ENCODE measurements around the gene AFAP1L2.
"Not testable (repeated sequence)": the region's sequence is repeated elsewhere in the genome, so short reads cannot be mapped to it uniquely, and the experiment has no call there.

The AFAP1L2 gene

DNA sequence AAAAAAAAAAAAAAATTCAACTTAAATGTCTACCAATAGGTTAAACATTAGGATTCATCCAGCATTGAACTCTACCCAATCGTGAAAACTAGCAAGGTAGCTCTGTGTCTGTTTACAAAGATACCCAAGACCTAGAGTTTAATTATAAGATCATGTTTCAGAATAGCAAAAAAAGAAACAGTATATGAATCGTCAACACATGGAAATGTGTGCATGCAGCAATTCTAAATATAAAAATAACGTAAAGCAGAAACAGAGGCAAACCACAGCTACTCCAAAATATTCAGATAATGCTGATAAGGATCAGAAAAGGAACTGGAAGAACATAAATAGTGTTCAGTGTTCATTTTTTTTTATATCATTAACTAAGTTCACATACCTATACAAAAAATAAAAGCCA, 68.7 kb downstream of the AFAP1L2 start:
- no peak overlapping the region for H3K4me3 ChIP-seq (ENCODE audit: low read depth, low read length)
- no peaks in the 10 kb centered on the region for H3K9me3 ChIP-seq
- no peaks in the 10 kb centered on the region for H3K4me1 ChIP-seq
- no peaks in the 10 kb centered on the region for H3K27me3 ChIP-seq
- DNase-seq = no peak
- TF ChIP-seq, protein P1, sequence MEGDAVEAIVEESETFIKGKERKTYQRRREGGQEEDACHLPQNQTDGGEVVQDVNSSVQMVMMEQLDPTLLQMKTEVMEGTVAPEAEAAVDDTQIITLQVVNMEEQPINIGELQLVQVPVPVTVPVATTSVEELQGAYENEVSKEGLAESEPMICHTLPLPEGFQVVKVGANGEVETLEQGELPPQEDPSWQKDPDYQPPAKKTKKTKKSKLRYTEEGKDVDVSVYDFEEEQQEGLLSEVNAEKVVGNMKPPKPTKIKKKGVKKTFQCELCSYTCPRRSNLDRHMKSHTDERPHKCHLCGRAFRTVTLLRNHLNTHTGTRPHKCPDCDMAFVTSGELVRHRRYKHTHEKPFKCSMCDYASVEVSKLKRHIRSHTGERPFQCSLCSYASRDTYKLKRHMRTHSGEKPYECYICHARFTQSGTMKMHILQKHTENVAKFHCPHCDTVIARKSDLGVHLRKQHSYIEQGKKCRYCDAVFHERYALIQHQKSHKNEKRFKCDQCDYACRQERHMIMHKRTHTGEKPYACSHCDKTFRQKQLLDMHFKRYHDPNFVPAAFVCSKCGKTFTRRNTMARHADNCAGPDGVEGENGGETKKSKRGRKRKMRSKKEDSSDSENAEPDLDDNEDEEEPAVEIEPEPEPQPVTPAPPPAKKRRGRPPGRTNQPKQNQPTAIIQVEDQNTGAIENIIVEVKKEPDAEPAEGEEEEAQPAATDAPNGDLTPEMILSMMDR (IDR thresholded peaks at IDR 0.05; ENCODE audit: low read depth, low read length) = no peak
- no peaks in the 10 kb centered on the region for H3K36me3 ChIP-seq

DNA sequence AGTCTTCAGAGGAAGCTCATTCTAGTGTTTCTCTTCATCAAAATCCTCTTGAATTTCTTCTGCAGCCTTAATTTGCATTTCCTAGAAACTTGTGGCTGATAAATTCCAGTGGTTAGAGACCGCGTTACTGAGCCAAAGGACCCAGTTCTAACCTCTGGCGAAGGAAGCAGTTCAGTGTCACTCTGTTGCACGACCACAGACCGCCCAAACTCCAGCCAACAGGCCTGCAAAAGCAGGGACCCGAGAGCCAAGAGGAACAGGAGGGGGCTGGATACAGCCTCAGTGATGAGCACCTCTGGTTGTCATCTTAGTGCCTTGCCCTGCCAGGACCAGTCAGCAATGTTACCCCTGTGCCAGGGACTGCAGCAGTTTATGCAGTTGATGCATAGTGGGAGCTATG, 70.0 kb downstream of the AFAP1L2 start:
- H3K36me3 ChIP-seq = no peaks in the 10 kb centered on the region
- no peaks in the 10 kb centered on the region for H3K9me3 ChIP-seq
- no peaks in the 10 kb centered on the region for H3K27me3 ChIP-seq
- TF ChIP-seq, protein P1 (IDR thresholded peaks at IDR 0.05; ENCODE audit: low read depth, low read length) = no peak
- H3K4me1 ChIP-seq = no peaks in the 10 kb centered on the region
- no peak for DNase-seq
- H3K4me3 ChIP-seq (ENCODE audit: low read depth, low read length) = no peak overlapping the region

- H3K4me3 ChIP-seq (ENCODE audit: low read depth, low read length); H3K36me3 ChIP-seq; H3K27me3 ChIP-seq; H3K4me1 ChIP-seq; DNase-seq; H3K9me3 ChIP-seq: not testable (repeated sequence)
Measured at GRCh38 chr10:114333441-114333840, 70.9 kb downstream of the AFAP1L2 start.

- Histone ChIP-seq H3K4me1 (no peaks in the 10 kb centered on the region), H3K36me3 (no peaks in the 10 kb centered on the region), H3K27me3 (no peaks in the 10 kb centered on the region), H3K4me3 (ENCODE audit: low read depth, low read length) (no peak overlapping the region), H3K9me3 (no peaks in the 10 kb centered on the region)
- DNase-seq = no peak
- TF ChIP-seq, protein P1 (IDR thresholded peaks at IDR 0.05; ENCODE audit: low read depth, low read length) = no peak
Measured at GRCh38 chr10:114332301-114333192, 71.8 kb downstream of the AFAP1L2 start.

GRCh38 chr10:114329634-114330365, 74.5 kb downstream of the AFAP1L2 start:
- H3K27me3 ChIP-seq = no peaks in the 10 kb centered on the region
- TF ChIP-seq, protein P1 (IDR thresholded peaks at IDR 0.05; ENCODE audit: low read depth, low read length) = no peak
- H3K4me3 ChIP-seq (ENCODE audit: low read depth, low read length) = no peak overlapping the region
- no peaks in the 10 kb centered on the region for H3K9me3 ChIP-seq
- no peaks in the 10 kb centered on the region for H3K36me3 ChIP-seq
- DNase-seq = no peak
- no peaks in the 10 kb centered on the region for H3K4me1 ChIP-seq

- no peak for DNase-seq
- Histone ChIP-seq H3K4me1 (no peaks in the 10 kb centered on the region), H3K4me3 (ENCODE audit: low read depth, low read length) (no peak overlapping the region), H3K36me3 (no peaks in the 10 kb centered on the region), H3K27me3 (no peaks in the 10 kb centered on the region), H3K9me3 (no peaks in the 10 kb centered on the region)
- TF ChIP-seq, protein P1 (IDR thresholded peaks at IDR 0.05; ENCODE audit: low read depth, low read length) = no peak
Measured at GRCh38 chr10:114328874-114329273, 75.4 kb downstream of the AFAP1L2 start.

All from BE2C (cell line).